Measurements from ENCODE around the gene B3GALT6. TPM values are rescaled to one million over a fixed set of nuclear protein-coding genes. Genes with fewer than 3 reads are reported as not detected.

Gene B3GALT6
- total RNA-seq, 1 donor from 2014 or later, result 11.0 TPM

DNA sequence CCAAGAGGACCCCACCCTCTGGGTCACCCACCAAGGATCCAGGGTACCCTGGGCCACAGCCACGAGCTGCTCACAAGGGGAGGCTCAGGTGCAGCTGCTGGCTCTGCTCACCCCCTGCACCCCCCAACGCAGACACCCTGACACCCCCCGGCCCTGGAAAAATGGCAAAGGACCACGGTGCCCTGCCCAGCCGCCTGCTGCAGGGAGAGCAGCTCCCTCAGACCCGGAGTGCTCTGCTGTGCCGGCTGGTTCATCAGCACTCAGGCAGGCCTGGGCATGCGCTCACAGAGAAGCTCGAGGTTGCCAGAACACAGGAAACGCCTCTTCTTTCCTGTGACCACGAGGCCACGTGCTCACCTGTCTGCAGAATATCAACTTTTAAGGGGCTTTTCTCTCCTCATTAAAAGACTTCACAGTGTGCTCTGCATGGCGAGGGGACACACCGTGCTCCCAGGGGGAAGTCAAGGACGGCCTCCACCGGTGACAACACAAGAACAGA, 18.8 kb downstream of the B3GALT6 start:
- Histone ChIP-seq H3K4me3 (no peak overlapping the region), H3K36me3 (peaks cover 0 to 27% of the 10 kb centered on the region in 2 donors), H3K27me3 (no peaks in the 10 kb centered on the region), H3K9me3 (no peaks in the 10 kb centered on the region), H3K4me1 (peaks cover 10% of the 10 kb centered on the region), H3K27ac (no peak overlapping the region)
- intact Hi-C loops (cut with DNase I), result no loop called here
- no peak for DNase-seq (ENCODE audit: extremely low spot score in 2 of 2)
- TF ChIP-seq, protein P1, sequence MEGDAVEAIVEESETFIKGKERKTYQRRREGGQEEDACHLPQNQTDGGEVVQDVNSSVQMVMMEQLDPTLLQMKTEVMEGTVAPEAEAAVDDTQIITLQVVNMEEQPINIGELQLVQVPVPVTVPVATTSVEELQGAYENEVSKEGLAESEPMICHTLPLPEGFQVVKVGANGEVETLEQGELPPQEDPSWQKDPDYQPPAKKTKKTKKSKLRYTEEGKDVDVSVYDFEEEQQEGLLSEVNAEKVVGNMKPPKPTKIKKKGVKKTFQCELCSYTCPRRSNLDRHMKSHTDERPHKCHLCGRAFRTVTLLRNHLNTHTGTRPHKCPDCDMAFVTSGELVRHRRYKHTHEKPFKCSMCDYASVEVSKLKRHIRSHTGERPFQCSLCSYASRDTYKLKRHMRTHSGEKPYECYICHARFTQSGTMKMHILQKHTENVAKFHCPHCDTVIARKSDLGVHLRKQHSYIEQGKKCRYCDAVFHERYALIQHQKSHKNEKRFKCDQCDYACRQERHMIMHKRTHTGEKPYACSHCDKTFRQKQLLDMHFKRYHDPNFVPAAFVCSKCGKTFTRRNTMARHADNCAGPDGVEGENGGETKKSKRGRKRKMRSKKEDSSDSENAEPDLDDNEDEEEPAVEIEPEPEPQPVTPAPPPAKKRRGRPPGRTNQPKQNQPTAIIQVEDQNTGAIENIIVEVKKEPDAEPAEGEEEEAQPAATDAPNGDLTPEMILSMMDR (IDR thresholded peaks at IDR 0.05), result no peak
- TF ChIP-seq POLR2AphosphoS5 (IDR thresholded peaks at IDR 0.05; ENCODE audit: insufficient read depth in 1 of 2, low read depth in 1 of 2) (no peak), POLR2A (IDR thresholded peaks at IDR 0.05) (no peak)

DNA sequence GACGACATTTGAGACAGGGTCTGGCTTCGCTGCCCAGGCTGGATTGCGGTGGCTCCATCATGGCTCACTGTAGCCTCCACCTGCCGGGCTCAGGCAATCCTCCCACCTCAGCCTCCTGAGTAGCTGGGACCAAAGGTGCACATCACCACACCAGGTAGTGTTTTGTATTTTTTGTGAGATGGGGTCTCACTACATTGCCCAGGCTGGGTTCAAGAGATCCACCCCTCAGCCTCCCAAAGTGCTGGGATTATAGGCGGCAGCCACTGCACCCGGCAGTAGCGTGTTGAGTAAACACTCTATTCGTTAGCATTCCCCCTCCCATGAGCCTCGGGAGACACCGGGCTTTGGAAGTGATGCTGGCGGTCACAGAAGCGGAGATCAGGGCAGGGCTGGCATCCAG, 21.3 kb downstream of the B3GALT6 start:
- Histone ChIP-seq H3K27me3 (no peaks in the 10 kb centered on the region), H3K36me3 (peaks cover 0 to 36% of the 10 kb centered on the region in 2 donors), H3K4me3 (no peak overlapping the region), H3K4me1 (no peaks in the 10 kb centered on the region), H3K27ac (no peak overlapping the region), H3K9me3 (no peaks in the 10 kb centered on the region)
- no peak for DNase-seq (ENCODE audit: extremely low spot score in 2 of 2)
- intact Hi-C loops (cut with DNase I), result no loop called here
- TF ChIP-seq POLR2A (IDR thresholded peaks at IDR 0.05) (no peak), POLR2AphosphoS5 (IDR thresholded peaks at IDR 0.05; ENCODE audit: insufficient read depth in 1 of 2, low read depth in 1 of 2) (no peak)
- TF ChIP-seq, protein P1 (IDR thresholded peaks at IDR 0.05), result no peak

DNA sequence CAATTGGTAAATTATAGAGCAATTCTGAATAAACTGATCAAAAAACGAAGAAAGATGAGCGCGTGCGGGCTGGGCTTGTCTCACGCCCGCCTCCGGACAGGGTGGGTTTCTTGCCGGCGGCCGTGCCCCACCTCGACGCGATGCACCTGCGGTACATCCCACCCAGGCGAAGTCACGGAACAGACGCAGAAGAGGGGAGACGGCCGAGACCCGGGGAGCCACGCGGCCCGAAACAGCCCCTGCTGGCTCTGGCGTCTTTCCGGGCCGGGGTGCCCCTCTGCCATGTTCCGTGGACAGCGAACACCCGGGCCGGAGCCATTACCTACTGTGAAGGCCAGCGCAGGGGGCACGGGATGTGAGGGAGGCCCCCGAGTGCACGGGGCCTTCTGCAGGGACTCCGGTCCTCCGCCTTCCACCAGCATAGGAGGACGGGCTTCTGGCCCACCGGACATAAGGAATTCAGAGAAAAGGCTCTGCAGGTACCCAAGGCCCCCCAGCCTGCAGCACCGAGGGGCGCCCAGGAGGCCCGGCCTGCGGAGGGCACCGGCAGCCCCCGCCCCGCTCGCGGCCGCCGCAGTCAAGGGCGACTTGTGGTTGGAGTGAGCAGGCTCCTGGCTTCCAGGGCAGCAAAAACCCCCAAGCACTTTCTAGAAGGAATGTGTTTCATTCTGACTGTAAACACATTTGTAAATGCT, 22.1 kb downstream of the B3GALT6 start:
- Histone ChIP-seq H3K4me1 (no peaks in the 10 kb centered on the region), H3K27ac (no peak overlapping the region), H3K9me3 (no peaks in the 10 kb centered on the region), H3K36me3 (peaks cover 0 to 36% of the 10 kb centered on the region in 2 donors), H3K4me3 (no peak overlapping the region), H3K27me3 (no peaks in the 10 kb centered on the region)
- no peak for DNase-seq (ENCODE audit: extremely low spot score in 2 of 2)
- intact Hi-C loops (cut with DNase I), result no loop called here
- no peak for TF ChIP-seq POLR2A (IDR thresholded peaks at IDR 0.05)
- TF ChIP-seq POLR2AphosphoS5 (IDR thresholded peaks at IDR 0.05; ENCODE audit: insufficient read depth in 1 of 2, low read depth in 1 of 2), result no peak
- TF ChIP-seq, protein P1 (IDR thresholded peaks at IDR 0.05), result no peak

DNA sequence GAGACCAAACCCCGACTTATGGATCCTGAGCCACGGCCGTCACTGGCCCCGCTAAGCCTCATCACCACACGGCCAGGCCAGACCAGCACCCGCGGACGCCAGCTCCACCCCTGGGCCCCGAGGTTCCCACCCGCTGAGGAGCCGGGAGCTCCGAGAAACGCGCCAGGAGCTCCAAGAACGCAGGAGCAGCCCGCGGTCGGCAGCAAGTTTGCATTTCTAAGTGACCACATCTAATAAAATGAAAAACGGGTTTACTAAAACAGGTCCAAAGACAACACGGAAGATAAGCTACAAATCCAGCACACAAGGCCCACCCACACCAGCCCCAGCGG, 22.6 kb downstream of the B3GALT6 start:
- Histone ChIP-seq H3K9me3 (no peaks in the 10 kb centered on the region), H3K27ac (no peak overlapping the region), H3K36me3 (peaks cover 0 to 36% of the 10 kb centered on the region in 2 donors), H3K4me1 (no peaks in the 10 kb centered on the region), H3K4me3 (no peak overlapping the region), H3K27me3 (no peaks in the 10 kb centered on the region)
- TF ChIP-seq POLR2A (IDR thresholded peaks at IDR 0.05), result no peak
- TF ChIP-seq, protein P1 (IDR thresholded peaks at IDR 0.05), result no peak
- TF ChIP-seq POLR2AphosphoS5 (IDR thresholded peaks at IDR 0.05; ENCODE audit: insufficient read depth in 1 of 2, low read depth in 1 of 2), result no peak
- intact Hi-C loops (cut with DNase I), result no loop called here
- DNase-seq (ENCODE audit: extremely low spot score in 2 of 2), result no peak

DNA sequence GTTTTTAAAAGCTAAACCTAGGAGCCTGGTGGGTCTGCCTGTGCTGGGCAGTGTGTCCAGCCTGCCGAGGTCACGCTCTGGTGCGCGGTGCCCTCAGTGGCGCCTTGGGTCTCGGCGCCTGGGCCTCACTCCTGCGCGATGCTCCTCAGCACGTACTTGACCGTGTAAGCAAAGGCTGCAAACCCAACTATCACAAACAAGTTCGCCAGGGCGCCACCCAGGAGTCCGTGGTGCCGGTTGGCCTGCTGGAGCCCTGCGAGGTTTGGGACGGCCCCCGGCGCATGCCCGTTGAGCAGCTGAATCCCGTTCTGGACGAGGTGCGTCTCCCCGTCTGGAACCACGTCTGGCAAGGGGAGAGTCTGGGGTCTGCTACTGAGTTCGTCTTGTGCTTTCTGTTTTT, 23.0 kb downstream of the B3GALT6 start:
- intact Hi-C loops (cut with DNase I), result no loop called here
- DNase-seq (ENCODE audit: extremely low spot score in 2 of 2), result no peak
- Histone ChIP-seq H3K27ac (no peak overlapping the region), H3K4me3 (no peak overlapping the region), H3K4me1 (no peaks in the 10 kb centered on the region), H3K27me3 (no peaks in the 10 kb centered on the region), H3K9me3 (no peaks in the 10 kb centered on the region), H3K36me3 (peaks cover 0 to 41% of the 10 kb centered on the region in 2 donors)
- TF ChIP-seq POLR2A (IDR thresholded peaks at IDR 0.05) (no peak), POLR2AphosphoS5 (IDR thresholded peaks at IDR 0.05; ENCODE audit: insufficient read depth in 1 of 2, low read depth in 1 of 2) (no peak)
